ENCODE measurements around the gene IQGAP3.

IQGAP3 gene

DNA sequence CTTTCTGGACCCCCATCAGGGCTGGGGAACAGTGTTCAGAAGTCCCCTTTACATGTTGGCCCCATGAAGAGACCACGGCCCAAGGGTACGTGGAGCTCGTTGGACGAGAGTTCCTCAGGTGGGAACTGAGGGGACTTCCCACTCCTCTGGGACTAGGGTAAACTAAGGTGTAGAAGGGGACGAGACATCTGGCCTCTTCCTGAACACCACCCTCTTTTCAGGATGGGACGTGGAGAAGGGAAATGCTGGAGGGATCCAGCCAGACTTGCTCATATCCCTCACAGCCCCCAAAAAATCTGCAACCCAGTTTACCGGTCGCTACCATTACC is 21.3 kb upstream of the IQGAP3 start:
- DNase-seq (ENCODE audit: low read depth): no peak
- no peak for TF ChIP-seq CTCF (IDR thresholded peaks at IDR 0.05; ENCODE audit: control insufficient read depth, insufficient read depth, low read depth, low read length, missing control alignments)
- no peak overlapping the region for H3K4me3 ChIP-seq (ENCODE audit: control insufficient read depth, low read depth, low read length)

GRCh38 chr1:156592910-156593660 is 20.7 kb upstream of the IQGAP3 start:
- no peak for TF ChIP-seq CTCF (IDR thresholded peaks at IDR 0.05; ENCODE audit: control insufficient read depth, insufficient read depth, low read depth, low read length, missing control alignments)
- DNase-seq (ENCODE audit: low read depth): no peak
- no peak overlapping the region for H3K4me3 ChIP-seq (ENCODE audit: control insufficient read depth, low read depth, low read length)

- no peak for TF ChIP-seq CTCF (IDR thresholded peaks at IDR 0.05; ENCODE audit: control insufficient read depth, insufficient read depth, low read depth, low read length, missing control alignments)
Measured at GRCh38 chr1:156592158-156592909, 20.0 kb upstream of the IQGAP3 start.

GRCh38 chr1:156591432-156592157 is 19.2 kb upstream of the IQGAP3 start, which contains the start of gene NAXE:
NAXE (plus strand) TSS chr1:156591776; CDS start chr1:156591805, 29 bp downstream.
- DNase-seq (ENCODE audit: low read depth): no peak
- TF ChIP-seq CTCF (IDR thresholded peaks at IDR 0.05; ENCODE audit: control insufficient read depth, insufficient read depth, low read depth, low read length, missing control alignments): no peak
- peak within 1 kb of the TSS; percentile 88 for H3K4me3 ChIP-seq (ENCODE audit: control insufficient read depth, low read depth, low read length)

More at GRCh38 chr1:156592158-156592909, 20.0 kb upstream of the IQGAP3 start:
- peak overlapping the region; percentile 88 for H3K4me3 ChIP-seq (ENCODE audit: control insufficient read depth, low read depth, low read length)
- no peak for DNase-seq (ENCODE audit: low read depth)

- TF ChIP-seq CTCF (IDR thresholded peaks at IDR 0.05; ENCODE audit: control insufficient read depth, insufficient read depth, low read depth, low read length, missing control alignments): no peak
- DNase-seq (ENCODE audit: low read depth): no peak
- peak overlapping the region; percentile 88 for H3K4me3 ChIP-seq (ENCODE audit: control insufficient read depth, low read depth, low read length)
Measured at GRCh38 chr1:156591181-156591431, 18.7 kb upstream of the IQGAP3 start.

DNA sequence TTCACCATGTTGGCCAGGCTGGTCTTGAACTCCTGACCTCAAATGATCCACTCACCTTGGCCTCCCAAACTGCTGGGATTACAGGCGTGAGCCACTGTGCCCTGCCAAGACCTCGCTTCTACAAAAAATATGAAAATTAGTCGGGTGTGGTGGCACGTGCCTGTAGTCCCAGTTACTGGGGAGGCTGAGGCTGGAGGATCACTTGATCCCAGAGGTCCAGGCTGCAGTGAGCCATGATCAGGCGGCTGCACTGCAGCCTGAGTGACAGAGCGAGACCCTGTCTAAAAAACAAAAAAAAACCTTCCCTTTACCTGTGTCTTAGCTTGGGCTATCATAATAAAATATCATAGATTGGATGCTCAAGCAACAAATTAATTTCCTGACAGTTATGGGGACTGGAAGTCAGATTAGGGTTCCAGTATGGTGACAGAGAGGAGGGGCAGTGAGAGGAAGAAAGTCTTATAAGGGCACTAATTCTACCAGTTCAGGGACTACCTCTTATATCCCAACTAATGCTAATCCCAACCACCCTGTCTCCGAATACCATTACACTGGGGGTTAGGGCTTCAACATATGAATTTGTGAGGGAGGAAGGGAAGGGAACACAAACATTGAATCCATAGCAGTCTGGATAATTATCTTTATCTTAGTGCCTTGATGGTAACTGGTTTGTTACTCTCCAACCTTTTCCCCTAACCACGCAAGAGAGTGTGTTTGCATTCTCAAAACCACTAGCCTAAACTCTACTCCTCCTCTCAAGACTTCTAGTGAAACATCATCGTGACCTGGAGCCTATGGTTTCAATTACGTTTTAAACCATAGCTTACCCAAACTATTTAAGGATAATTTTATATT is 18.2 kb upstream of the IQGAP3 start:
- no peak for DNase-seq (ENCODE audit: low read depth)
- TF ChIP-seq CTCF (IDR thresholded peaks at IDR 0.05; ENCODE audit: control insufficient read depth, insufficient read depth, low read depth, low read length, missing control alignments): no peak
- no peak overlapping the region for H3K4me3 ChIP-seq (ENCODE audit: control insufficient read depth, low read depth, low read length)
